ENCODE data around the gene PLA2G15.

PLA2G15 gene

GRCh38 chr16:68255712-68256111 is 10.5 kb downstream of the PLA2G15 start:
- DNase-seq, result no peak

GRCh38 chr16:68257251-68257905 is 12.2 kb downstream of the PLA2G15 start:
- peak; percentile 88 to 94 for DNase-seq

GRCh38 chr16:68257906-68258800 is 13.0 kb downstream of the PLA2G15 start:
- DNase-seq, result peak; percentile 11 to 36

DNA sequence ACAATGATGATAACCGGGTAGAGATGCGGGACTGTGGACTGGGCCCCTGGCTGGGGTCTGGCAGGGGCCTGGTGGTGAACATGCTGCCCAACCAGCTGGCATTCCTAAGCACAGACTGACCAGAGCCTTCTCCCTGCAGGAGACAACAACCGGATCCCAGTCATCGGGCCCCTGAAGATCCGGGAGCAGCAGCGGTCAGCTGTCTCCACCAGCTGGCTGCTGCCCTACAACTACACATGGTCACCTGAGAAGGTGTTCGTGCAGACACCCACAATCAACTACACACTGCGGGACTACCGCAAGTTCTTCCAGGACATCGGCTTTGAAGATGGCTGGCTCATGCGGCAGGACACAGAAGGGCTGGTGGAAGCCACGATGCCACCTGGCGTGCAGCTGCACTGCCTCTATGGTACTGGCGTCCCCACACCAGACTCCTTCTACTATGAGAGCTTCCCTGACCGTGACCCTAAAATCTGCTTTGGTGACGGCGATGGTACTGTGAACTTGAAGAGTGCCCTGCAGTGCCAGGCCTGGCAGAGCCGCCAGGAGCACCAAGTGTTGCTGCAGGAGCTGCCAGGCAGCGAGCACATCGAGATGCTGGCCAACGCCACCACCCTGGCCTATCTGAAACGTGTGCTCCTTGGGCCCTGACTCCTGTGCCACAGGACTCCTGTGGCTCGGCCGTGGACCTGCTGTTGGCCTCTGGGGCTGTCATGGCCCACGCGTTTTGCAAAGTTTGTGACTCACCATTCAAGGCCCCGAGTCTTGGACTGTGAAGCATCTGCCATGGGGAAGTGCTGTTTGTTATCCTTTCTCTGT is 14.0 kb downstream of the PLA2G15 start:
- DNase-seq, result no peak

GRCh38 chr16:68263559-68264127 is 18.5 kb downstream of the PLA2G15 start:
- DNase-seq, result no peak

DNA sequence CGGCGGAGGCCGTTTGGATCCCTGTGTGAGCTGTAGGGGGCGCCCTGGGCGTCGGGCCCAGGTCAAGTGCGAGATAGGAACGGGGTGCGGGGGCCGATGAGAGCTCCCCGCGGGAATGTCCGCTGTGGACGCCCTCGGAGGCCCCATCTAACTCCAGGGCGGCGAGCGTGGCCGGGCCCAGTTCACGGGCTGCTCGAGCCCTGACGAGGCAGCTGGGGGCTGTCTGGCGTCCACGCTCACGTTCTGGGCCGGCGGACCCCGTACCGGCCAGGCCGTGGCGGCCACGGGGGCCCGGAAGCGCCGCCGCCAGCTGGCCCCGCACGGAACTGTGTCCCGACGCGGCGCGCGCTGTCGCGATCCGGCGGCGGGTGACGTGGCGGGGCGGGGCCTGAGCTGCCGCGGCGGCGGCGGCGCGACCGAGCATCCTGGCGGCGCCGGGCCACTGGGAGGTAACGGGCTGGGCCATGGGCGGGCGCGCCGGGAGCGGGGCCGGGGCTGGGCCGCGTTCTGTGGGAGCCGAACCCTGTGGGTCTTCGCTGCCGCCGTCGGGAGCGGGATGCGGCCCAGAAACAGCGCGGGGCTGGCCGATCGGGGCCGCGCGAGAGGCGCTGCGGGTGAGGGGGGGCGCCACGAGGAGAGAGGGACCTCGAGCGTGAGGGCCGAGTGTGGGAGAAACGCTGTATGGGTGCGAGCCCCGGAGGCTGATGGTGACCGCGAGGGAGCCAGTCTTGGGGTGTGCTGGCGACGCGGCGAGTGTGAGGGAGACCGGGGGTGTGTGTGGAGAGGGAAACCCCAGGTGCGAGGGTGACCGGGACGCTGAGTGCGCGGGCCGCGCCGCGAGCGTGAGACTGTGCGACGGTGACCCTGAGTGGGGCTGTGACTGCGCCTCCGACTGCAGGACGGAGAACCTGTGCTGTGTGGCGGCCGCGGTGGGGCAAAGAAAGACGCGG is 19.2 kb downstream of the PLA2G15 start, which contains the start of gene SLC7A6:
Gene SLC7A6, plus strand, starts transcription at position 399 of the 950 bp plus-strand sequence. CDS start 10,201 bp downstream, outside the sequence.
- DNase-seq, result peak; percentile 58 to 59

DNA sequence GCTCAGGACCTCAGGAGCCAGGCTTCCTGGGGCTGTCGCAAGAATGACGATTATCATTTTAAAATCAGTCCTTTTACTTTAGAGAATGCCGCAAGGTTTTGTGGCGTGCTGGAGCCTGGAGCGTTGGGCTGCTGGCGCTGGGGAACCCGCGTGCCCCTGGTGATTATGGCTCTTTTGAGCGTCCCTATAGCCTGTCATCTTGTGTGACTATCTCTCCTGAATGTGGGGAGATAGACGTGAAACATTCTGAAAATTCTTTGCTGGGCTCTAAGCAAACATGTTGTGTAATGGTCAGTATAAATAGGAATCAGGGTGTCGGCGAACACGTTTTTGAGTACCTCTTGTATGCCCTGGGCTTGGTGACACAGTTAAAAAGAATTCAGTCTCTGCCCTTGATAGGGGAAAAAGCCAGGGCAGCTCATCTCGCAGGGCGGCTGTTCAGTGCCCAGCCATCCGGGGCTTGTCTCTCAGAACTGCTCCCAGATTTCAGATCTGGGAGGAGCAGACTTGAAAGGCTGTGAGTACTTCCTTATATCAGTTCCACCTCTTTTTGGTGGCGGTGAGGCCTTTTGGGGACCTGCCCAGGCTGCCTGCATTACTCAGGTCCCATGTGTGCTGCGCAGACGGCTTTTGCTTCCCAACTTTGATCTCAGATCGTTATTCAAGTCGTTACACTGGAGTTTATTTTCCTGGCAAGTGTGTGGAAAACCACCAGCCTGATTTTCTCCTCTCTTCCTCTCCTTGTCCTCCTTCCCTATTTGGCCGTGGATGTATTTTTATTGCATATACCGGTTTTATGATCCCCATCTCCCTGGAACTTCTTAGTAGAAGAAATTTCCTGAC is 20.1 kb downstream of the PLA2G15 start:
- peak; percentile 13 to 16 for DNase-seq

GRCh38 chr16:68267612-68268405 is 22.6 kb downstream of the PLA2G15 start:
- DNase-seq, result no peak

GRCh38 chr16:68269793-68270192 is 24.6 kb downstream of the PLA2G15 start:
- DNase-seq, result no peak

- DNase-seq, result no peak
Measured at GRCh38 chr16:68270353-68270752, 25.2 kb downstream of the PLA2G15 start.

GRCh38 chr16:68272507-68273209 is 27.5 kb downstream of the PLA2G15 start:
- peak in 1 of 2 experiments; percentile 7 for DNase-seq

GRCh38 chr16:68273459-68273858 is 28.3 kb downstream of the PLA2G15 start:
- DNase-seq, result no peak

DNA sequence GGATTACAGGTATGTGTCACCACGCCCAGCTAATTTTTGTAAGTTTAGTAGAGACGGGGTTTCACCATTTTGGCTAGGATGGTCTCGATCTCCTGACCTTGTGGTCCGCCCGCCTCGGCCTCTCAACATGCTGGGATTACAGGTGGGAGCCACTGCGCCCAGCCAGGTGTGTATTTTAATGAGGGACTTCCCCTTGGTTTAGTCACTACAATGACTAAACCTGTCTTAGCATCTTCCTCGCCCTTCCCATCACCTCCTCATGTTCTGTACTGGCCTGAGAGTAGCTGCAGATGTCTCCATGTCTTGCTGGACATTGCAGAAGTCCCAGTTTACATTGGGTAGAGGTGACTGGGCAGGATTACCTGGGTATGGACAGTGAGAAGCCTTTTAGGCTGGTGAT is 28.7 kb downstream of the PLA2G15 start:
- DNase-seq, result no peak

DNA sequence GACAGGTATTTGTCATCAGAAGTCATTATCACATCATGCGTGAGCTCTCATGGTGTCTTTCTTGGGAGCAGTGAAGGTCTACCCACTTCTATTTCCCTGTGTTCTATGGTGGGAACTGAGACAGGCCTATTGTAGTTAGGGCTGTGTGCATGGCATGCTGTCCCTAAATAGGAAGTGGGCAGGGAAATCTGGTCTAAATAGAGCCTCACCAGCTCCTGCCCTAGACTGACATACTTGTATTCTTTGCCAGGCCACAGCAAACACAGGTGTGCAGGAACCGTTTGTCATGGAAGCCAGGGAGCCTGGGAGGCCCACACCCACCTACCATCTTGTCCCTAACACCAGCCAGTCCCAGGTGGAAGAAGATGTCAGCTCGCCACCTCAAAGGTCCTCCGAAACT is 29.3 kb downstream of the PLA2G15 start:
- no peak for DNase-seq

GRCh38 chr16:68275611-68276191 is 30.5 kb downstream of the PLA2G15 start:
- DNase-seq, result peak; percentile 4 to 33

GRCh38 chr16:68276223-68276622 is 31.1 kb downstream of the PLA2G15 start:
- no peak for DNase-seq

GRCh38 chr16:68279726-68280558 is 34.8 kb downstream of the PLA2G15 start:
- DNase-seq, result no peak

All from SHP77 (cell line).